ENCODE measurements around the gene C11orf52. TPM values are rescaled to one million over a fixed set of nuclear protein-coding genes. Genes with fewer than 3 reads are reported as not detected.
"Not testable (repeated sequence)": the region's sequence is repeated elsewhere in the genome, so short reads cannot be mapped to it uniquely, and the experiment has no call there.

C11orf52 gene
- total RNA-seq, 1 donor from 2014 or later, result 0.18 TPM

- DNase-seq (ENCODE audit: extremely low read depth, low read depth, low spot score), result no peak
Measured at GRCh38 chr11:111912535-111912934, 6.2 kb upstream of the C11orf52 start, which contains the start of gene HSPB2. Gene HSPB2 (plus strand): TSS chr11:111912734. CDS start chr11:111912830, 96 bp downstream.

DNA sequence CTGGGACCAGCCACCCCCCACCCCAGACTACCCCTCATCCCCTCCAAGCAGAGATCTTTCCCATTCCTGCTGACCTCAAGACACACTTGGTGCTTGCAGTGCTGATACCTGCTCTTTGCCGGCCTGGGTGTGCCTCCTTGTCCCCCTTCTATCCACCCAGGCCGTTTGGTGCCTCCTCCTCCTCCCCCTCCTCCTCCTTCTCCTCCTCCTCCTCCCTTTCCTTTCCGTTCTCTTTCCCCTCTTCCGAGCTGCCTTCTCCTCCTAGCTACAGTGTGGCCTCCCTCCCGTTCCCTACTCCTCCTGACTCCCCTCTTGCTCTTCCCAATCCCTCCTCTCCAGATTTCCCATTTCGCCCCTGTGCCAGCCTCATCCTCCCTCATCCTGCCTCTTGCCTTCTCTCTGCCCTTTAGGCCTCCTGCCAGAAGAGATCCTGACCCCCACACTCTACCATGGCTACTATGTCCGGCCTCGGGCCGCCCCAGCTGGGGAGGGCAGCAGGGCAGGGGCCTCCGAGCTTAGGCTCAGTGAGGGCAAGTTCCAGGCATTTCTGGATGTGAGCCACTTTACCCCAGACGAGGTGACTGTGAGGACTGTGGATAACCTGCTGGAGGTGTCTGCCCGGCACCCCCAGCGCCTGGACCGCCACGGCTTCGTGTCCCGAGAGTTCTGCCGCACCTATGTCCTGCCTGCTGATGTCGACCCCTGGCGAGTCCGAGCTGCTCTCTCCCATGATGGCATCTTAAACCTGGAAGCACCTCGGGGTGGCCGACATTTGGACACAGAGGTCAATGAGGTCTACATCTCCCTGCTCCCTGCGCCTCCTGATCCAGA is 5.5 kb upstream of the C11orf52 start:
- no peak for DNase-seq (ENCODE audit: extremely low read depth, low read depth, low spot score)

DNA sequence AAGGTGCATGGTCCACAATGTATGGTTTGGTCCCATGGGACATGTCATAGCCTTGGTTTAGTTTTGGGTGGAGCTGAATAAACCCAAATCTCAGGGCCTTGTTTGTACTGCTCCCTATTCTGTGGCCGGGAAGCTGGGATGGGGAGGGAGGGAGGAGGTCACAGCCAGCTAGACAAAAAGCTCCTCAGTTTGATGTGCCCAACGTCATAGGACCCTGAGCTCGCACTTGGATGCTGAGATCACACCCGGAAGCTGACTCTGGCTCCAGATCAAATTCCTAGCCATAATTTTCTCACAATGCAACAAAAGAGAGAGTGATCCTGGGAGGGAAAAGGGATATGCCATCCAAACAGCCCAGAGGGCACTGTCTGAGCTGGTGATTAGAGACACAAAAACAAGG is 4.7 kb upstream of the C11orf52 start:
- DNase-seq (ENCODE audit: extremely low read depth, low read depth, low spot score), result no peak

DNA sequence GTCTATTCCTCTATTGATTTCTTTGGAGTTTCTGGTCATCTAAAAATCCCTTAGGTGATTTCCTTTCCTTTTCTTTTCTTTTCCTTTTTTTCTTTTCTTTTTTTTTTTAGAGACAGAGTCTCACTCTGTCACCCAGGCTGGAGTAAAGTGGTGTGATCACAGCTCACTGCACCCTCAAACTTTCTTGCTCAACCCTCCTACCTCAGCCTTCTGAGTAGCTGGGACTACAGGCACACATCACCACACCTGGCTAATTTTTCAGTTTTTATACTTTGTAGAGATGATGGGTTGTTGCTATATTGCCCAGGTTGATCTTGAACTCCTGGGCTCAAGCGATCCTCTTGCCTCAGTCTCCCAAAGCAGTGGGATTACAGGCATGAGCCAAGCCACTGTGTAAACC is 1.9 kb upstream of the C11orf52 start:
- DNase-seq (ENCODE audit: extremely low read depth, low read depth, low spot score), result no peak

DNA sequence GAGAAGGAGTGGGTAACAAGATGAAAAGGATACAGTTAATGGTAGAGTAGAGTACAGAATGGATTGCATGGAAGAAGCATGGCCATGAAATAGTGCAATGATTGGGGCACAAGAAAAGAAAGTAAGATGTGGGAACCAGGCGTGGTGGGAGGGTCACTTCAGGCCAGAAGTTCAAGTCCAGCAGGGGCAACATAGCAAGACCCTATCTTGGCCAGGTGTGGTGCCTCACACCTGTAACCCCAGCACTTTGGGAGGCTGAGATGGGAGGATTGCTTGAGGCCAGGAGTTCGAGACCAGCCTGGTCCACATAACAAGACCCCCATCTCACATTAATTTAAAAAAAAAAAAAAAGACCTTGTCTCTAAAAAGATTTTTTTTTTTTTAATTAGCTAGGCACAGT is 1.4 kb upstream of the C11orf52 start:
- no peak for DNase-seq (ENCODE audit: extremely low read depth, low read depth, low spot score)

GRCh38 chr11:111917788-111918187 is 925 bp upstream of the C11orf52 start:
- DNase-seq (ENCODE audit: extremely low read depth, low read depth, low spot score), result no peak

DNA sequence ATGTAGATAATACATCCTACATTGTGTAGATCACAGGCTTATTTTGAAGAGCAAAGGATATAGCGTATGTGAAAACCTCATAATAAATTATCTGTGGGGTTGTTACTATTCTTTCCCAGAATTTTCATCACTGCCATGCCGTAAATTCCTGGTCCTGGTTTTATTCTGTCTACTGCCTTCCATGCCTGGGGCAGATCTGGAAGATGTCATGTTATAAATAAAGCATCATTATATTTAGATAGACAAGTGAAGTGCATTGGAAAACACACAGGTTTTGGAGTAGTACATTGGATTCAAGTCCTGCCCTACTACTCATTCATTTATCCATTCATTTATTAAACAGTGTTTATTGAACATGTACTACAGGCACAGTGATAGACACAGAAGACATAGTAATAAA is 2.2 kb downstream of the C11orf52 start:
- no peak for DNase-seq (ENCODE audit: extremely low read depth, low read depth, low spot score)

DNA sequence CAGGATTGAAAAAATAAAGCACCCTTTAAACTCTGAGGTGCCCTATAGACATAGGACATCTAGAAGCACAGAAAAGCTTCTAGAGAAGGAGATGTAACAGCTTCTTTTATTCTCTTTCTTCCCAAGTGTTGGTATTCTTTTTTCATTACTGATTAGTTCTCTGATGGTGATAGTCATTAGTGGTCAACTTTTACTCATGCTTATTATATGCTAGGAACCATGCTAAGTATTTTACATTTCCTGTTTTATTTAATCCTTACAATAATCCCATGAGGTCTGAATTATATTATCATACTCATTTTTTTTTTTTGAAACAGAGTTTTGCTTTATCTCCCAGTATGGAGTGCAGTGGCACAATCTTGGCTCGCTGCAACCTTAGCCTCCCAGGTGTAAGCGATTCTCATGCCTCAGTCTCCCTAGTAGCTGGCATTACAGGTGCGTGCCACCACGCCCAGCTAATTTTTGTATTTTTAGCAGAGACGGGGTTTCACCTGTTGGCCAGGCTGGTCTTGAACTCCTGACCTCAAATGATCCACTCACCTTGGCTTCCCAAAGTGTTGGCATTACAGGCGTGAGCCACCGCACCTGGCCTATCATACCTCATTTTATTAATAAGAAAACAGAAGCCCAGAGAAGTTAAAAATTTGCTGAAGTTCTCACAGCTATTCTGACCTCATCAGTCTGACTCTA is 3.0 kb downstream of the C11orf52 start:
- DNase-seq (ENCODE audit: extremely low read depth, low read depth, low spot score), result no peak

DNA sequence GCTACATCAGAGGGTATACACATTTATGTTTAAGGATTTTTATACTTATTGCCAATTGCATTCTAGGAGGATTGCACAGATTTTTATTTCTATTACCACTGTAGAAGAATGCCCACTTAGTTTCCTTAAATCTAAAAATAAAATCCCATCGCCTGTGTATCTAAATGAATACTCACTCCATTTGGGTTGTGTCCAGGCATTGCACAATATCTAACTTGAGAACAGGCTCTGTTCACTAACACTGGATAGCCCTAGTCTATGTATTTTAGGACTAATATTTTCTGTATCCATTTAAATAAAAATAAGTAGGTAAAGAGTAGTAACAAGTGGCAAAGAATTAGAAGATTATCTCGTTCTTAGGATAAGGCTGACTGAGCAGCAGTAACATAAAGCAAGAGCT is 4.1 kb downstream of the C11orf52 start:
- no peak for DNase-seq (ENCODE audit: extremely low read depth, low read depth, low spot score)

- no peak for DNase-seq (ENCODE audit: extremely low read depth, low read depth, low spot score)
Measured at GRCh38 chr11:111923351-111923788, 4.7 kb downstream of the C11orf52 start.

GRCh38 chr11:111923951-111924350 is 5.2 kb downstream of the C11orf52 start:
- no peak for DNase-seq (ENCODE audit: extremely low read depth, low read depth, low spot score)

DNA sequence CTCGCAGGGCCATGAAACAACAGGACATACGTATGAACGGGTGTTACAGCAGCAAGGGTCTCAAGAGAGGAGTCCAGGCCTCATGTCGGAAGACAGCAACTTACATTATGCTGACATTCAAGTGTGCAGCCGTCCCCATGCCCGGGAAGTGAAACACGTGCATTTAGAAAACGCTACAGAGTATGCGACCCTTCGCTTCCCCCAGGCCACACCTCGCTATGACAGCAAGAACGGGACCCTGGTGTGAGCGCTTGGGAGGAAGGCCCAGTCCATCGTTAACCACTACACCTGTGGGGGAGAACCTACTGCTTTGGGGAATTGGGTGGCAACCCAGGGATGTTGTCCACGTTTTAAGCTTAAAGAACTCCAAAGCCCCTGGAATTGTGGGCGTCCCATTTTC is 7.2 kb downstream of the C11orf52 start:
- DNase-seq (ENCODE audit: extremely low read depth, low read depth, low spot score), result no peak

DNA sequence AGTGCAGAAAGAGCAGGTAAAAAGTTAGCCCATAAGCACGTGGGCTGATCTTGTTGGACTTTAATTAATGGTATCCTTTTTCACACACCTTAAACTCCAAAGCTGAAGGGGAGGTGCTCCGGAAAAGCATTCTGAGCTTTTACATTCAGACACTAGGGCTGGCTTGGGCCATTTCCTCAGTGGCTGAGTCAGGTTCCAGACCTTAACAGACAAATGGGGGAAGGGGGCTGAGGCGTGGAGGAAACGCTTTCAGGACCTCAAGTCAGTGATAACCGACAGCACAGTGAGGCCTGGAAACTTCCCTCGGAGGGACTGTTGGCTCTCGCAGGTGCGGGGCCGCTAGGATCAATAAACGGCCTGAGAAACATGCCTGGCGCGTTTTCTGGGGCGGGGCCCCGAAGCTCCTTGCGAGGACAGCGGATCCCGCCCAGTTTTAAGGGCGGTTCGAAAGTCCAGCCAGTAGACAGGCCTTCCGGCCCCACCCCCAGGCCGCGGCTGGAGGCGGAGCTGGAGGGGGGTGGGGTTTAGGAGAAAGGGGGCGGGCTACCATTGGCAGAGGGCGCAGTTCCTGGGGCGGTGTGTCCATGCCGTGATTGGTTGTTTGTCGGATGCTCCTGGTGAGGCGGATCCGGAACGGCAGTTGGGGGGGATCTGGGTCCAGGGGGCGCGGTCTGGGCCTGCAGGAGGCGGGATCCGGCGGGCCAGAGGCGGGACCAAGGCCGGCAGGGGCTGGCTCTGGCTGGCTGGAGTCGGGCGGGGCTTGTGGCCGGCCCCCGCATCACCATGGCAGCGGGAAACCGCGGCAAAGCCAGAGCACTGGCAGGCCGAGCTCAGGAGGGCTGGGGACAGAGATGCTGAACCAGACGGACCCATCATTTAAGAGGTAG is 8.0 kb downstream of the C11orf52 start:
- peak; percentile 65 for DNase-seq (ENCODE audit: extremely low read depth, low read depth, low spot score)

GRCh38 chr11:111930472-111930871 is 11.8 kb downstream of the C11orf52 start:
- DNase-seq (ENCODE audit: extremely low read depth, low read depth, low spot score), result no peak

DNA sequence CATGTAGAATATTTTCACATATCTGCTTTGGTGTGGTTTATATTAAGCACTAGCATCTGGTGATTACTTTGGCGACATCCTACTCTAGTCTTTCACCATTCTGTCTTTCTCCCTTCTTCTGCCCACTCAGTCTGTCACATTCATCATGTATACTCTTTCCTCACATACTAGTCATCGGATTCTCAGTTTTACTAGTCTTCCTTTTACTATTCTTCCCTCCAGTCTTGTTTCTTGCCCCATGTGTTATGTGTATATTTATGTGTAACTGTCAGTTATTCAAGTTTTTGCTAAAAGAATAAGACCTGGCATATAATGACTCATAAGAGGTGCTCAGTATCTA is 13.9 kb downstream of the C11orf52 start:
- DNase-seq (ENCODE audit: extremely low read depth, low read depth, low spot score), result no peak

- DNase-seq (ENCODE audit: extremely low read depth, low read depth, low spot score), result not testable (repeated sequence)
Measured at GRCh38 chr11:111933176-111933575, 14.5 kb downstream of the C11orf52 start.

GRCh38 chr11:111933872-111934271 is 15.2 kb downstream of the C11orf52 start:
- no peak for DNase-seq (ENCODE audit: extremely low read depth, low read depth, low spot score)

- DNase-seq (ENCODE audit: extremely low read depth, low read depth, low spot score), result no peak
Measured at GRCh38 chr11:111934306-111934705, 15.6 kb downstream of the C11orf52 start.

DNA sequence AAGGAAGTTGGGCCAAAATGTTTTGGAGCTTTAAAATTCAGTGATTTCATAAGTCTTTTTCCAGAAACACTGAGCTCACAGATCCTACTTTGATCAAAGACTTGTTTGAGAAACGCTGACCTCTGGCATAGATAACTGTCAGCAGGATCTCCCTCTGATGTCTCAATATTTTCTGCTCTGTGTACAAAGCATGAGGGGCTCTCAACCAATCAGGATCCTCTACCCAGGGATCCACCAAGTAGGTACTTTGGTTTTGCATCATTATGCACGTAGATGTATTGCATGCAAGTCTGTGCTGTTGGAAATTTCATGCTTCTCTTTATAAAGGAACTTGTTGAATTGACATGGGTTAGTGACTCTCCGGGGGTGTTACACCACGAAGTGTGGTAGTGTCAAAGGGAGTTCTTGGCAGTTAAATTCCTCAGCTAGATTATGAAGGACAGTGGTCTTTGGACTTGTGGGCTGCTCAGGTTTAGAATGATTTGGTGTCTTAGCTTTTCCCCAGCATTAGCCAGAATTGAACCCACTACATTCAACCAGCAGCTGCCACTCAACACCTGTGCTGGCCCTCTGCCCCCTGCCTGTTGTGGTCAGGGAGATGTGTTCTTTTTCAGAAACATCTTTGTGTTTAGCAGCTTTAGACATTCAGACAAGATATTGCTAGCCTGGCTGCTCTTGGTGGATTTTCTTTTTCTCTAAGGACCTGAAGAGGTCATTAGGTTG is 16.8 kb downstream of the C11orf52 start:
- DNase-seq (ENCODE audit: extremely low read depth, low read depth, low spot score), result no peak

DNA sequence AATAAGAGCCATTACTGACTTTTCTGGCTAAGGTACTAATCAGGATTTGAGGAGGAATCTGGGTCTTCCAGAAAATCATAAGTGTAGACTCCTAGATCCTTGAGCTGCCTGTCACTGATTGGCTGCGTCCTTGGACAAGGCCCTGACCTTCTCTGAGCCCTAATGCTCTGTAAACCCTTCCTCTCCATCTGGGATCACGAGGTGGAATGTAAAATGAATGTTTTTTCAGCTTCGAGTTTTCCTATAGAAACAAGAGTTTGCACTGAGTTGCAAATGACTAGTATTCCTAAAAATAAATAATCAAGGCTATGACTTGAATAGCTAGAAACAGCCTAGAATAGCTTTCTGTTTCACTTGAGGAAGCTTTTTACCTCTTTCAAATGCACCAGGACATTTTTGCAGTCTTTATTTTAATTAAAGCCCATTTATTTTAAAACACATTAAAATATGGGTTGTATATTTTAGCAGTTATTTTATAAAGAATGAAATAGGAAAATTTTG is 17.4 kb downstream of the C11orf52 start:
- DNase-seq (ENCODE audit: extremely low read depth, low read depth, low spot score), result no peak

GRCh38 chr11:111937461-111937769 is 18.7 kb downstream of the C11orf52 start:
- DNase-seq (ENCODE audit: extremely low read depth, low read depth, low spot score), result no peak
